NCI-H1048 (cell line): ENCODE results near the gene FAM153A.
"Not testable (repeated sequence)": the region's sequence is repeated elsewhere in the genome, so short reads cannot be mapped to it uniquely, and the experiment has no call there.

Experiments
- DNase-seq: peaks from one replicate; lab custom pipeline; 2025; lab: John Stamatoyannopoulos, UW

The FAM153A gene

GRCh38 chr5:177724858-177725257, 57.8 kb downstream of the FAM153A start:
- DNase-seq, result not testable (repeated sequence)

- not testable (repeated sequence) for DNase-seq
These were observed 58.7 kb downstream of the FAM153A start for GRCh38 chr5:177723831-177724485.

GRCh38 chr5:177722829-177723228, 59.9 kb downstream of the FAM153A start:
- DNase-seq, result not testable (repeated sequence)

- not testable (repeated sequence) for DNase-seq
These were observed 62.7 kb downstream of the FAM153A start for GRCh38 chr5:177719989-177720388.

GRCh38 chr5:177715423-177715822, 67.3 kb downstream of the FAM153A start:
- DNase-seq, result not testable (repeated sequence)

- not testable (repeated sequence) for DNase-seq
These were observed 86.6 kb downstream of the FAM153A start for GRCh38 chr5:177696100-177696499.

- DNase-seq, result not testable (repeated sequence)
These were observed 87.3 kb downstream of the FAM153A start for GRCh38 chr5:177695356-177695930.

- not testable (repeated sequence) for DNase-seq
These were observed 88.2 kb downstream of the FAM153A start for GRCh38 chr5:177694518-177694835.

- not testable (repeated sequence) for DNase-seq
These were observed 88.8 kb downstream of the FAM153A start for GRCh38 chr5:177693671-177694517.

- not testable (repeated sequence) for DNase-seq
These were observed 89.7 kb downstream of the FAM153A start for GRCh38 chr5:177692969-177693368.

GRCh38 chr5:177692507-177692906, 90.2 kb downstream of the FAM153A start:
- DNase-seq, result not testable (repeated sequence)

GRCh38 chr5:177689011-177689610, 93.6 kb downstream of the FAM153A start:
- DNase-seq, result not testable (repeated sequence)

- DNase-seq, result not testable (repeated sequence)
These were observed 94.6 kb downstream of the FAM153A start for GRCh38 chr5:177688091-177688490.

GRCh38 chr5:177681920-177682319, 100.8 kb downstream of the FAM153A start:
- not testable (repeated sequence) for DNase-seq
